HG02571 (cell line): ENCODE results near the gene TSHR.
"Not testable (repeated sequence)": the region's sequence is repeated elsewhere in the genome, so short reads cannot be mapped to it uniquely, and the experiment has no call there.

Experiments
- ATAC-seq: cut with Tn5 transposase; IDR thresholded peaks from one replicate; pipeline ENCODE4 v1.9.1; 2021; ENCODE audit warnings: mild to moderate bottlenecking, moderate library complexity; ENCODE audit not compliant: unreplicated experiment

Gene TSHR

DNA sequence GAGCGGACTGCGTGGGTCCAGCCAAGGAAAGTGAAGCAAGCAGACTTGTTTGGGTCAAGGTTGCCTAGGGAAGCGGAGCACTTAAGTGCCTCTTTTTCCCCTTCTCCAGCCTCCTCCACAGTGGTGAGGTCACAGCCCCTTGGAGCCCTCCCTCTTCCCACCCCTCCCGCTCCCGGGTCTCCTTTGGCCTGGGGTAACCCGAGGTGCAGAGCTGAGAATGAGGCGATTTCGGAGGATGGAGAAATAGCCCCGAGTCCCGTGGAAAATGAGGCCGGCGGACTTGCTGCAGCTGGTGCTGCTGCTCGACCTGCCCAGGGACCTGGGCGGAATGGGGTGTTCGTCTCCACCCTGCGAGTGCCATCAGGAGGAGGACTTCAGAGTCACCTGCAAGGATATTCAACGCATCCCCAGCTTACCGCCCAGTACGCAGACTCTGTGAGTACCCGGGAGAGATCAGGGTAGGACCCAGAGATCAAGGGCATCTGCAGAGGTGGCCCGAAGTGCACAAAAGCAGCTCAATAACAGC, at the start of gene TSHR:
TSS of gene TSHR (plus strand) at position 206 of the 526 bp plus-strand sequence. CDS start at position 266, 60 bp downstream.
- no peak for ATAC-seq

DNA sequence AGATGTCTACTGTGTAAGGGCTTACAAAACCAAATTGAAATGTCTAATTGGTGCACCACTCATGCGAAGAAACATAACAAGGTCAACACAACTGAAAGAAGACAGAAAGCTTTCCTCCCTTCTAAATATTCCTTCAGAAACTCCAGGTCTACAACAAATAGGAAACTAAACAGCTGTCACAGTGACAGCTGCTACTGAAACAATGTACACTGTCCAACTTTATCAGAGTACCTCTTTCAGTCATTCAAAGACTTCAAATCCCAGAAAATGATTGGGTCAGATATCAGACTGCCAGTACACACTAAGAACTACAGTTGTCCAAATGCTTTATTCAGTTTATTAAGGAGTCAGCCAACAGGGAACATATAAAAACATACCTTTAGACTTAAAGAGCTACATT, 49.1 kb upstream of the TSHR start:
- ATAC-seq, result no peak

DNA sequence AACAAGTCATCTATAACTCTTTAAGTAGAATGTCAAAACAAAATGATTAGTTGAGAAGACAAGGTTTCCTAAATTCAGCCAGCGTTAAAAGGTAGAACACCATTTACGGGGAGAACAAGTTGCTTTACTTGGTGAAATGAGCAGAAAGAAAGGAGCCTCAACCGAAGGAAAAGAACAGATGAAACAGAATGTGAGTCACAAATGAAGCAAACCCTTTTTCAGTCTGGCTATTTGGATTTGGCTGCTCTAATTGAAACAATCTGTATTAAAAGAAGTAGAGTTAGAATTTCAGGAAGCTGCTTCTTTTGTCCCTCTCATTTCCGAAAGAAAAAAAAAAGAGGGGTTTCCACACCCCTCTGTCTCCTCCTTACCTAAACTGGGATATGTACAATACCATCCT, 48.5 kb upstream of the TSHR start:
- ATAC-seq, result no peak

DNA sequence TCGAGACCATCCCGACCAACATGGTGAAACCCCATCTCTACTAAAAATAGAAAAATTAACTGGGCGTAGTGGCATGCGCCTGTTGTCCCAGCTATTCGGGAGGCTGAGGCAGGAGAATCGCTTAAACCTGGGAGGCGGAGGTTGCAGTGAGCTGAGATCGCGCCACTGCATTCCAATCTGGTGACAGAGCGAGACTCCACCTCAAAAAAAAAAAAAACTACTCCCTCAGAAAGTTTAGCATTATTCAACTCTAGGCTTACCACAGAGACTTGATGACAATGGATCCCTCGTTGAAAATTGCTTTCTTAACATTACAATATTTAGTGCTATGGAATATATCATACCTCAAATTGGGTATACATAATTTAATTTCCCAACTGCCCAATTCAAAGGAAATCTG, 43.4 kb upstream of the TSHR start:
- not testable (repeated sequence) for ATAC-seq

DNA sequence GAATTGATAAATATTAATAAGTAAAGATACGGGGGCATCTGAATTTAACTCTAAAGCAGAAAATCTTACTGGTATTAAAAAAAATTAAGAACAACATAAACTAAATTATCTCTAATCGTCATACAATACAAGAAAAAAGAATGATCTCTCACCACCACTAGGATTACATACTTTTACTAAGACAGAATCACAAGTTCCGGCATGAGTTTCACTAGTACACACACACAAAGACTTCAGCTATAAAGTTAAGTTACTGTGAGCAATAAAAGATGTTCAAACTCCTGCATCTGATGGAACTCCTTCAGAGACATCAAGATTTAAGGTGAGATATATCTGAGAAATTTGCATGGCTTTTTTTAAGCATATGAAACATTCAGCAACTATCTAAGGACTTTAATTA, 35.8 kb upstream of the TSHR start:
- no peak for ATAC-seq

- no peak for ATAC-seq
Observed at GRCh38 chr14:80923368-80923767, 32.1 kb upstream of the TSHR start.

DNA sequence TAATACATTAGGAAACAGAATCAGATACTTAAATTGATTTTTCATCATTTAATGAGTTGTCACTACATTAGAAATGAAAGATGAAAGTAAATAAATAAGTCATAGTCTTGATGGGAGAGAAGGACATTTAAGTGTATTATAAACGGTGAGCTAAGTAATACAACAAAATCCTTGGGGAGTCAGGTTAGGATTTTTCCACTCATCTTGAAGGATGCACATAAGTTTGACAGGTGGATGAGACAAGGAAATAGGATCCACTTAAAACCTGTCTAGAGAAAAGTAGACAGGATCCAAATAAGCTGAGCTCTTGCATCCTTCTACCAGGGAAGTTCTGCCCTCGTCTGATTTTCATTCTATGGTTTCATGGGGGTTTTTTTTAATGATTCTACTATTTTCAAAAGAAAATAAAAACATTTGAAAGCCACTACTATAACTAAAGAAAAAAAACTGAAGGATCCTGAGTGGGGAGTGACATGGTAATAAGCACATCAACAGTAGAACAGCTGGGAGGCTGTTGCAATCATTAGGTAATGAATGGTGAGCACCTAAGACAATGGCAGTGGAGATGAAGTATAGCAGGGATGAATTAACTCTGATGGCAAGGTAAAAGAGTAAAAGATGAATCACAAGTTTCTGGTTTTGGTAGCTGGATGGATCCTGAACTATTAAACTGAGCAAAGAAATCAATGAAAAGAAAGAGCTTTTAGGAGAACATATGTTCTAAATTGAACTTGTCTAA, 30.9 kb upstream of the TSHR start:
- no peak for ATAC-seq

- ATAC-seq, result no peak
Observed at GRCh38 chr14:80926397-80927082, 28.9 kb upstream of the TSHR start.

- no peak for ATAC-seq
Observed at GRCh38 chr14:80927083-80927989, 28.1 kb upstream of the TSHR start.

DNA sequence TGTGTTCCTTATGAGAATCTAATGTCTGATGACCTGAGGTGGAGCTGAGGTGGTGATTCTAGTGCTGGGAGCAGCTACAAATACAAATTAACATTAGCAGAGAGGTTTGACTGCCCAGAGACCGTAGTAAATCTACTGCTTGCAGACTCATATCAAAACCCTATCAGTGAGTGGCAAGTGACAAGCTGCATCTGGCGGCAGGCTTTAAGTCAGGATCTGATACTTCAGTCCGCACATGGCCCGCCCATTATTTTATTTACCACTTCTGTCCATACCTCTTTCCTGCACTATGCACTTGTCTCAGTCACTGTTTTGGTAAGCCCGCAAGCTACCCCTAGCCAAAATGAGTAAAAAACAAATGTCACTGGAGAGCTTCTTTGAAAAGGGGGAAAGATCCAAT, 25.3 kb upstream of the TSHR start:
- no peak for ATAC-seq

- peak; percentile 98 for ATAC-seq
Observed at GRCh38 chr14:80930836-80931389, 24.5 kb upstream of the TSHR start.

- ATAC-seq, result no peak
Observed at GRCh38 chr14:80933282-80933681, 22.1 kb upstream of the TSHR start.

DNA sequence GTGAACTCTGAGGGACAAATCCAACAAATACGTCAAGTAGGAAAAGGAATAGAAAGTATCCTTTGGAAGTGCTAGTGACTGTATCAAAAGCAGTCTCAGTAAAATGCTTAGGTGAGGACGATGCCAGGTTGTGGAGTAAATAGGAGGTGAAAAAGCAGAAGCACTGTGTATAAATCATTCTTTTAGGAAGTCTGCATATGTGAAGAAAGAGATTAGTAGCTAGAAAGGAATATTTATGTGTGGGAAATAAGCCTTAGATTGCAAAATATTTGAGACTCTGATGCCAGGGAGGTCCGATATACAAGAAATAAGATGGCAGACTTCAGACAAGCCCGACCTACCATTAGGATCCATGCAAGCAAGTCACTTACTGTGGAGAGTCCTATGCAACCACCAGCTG, 21.7 kb upstream of the TSHR start:
- ATAC-seq, result no peak

- ATAC-seq, result no peak
Observed at GRCh38 chr14:80940146-80940545, 15.3 kb upstream of the TSHR start.

GRCh38 chr14:80941241-80942185, 13.9 kb upstream of the TSHR start, which contains the start of gene CEP128:
Gene CEP128, minus strand, starts transcription at chr14:80941738.
- ATAC-seq, result peak; percentile 98

- peak; percentile 3 for ATAC-seq
Observed at GRCh38 chr14:80942191-80942600, 13.2 kb upstream of the TSHR start.

DNA sequence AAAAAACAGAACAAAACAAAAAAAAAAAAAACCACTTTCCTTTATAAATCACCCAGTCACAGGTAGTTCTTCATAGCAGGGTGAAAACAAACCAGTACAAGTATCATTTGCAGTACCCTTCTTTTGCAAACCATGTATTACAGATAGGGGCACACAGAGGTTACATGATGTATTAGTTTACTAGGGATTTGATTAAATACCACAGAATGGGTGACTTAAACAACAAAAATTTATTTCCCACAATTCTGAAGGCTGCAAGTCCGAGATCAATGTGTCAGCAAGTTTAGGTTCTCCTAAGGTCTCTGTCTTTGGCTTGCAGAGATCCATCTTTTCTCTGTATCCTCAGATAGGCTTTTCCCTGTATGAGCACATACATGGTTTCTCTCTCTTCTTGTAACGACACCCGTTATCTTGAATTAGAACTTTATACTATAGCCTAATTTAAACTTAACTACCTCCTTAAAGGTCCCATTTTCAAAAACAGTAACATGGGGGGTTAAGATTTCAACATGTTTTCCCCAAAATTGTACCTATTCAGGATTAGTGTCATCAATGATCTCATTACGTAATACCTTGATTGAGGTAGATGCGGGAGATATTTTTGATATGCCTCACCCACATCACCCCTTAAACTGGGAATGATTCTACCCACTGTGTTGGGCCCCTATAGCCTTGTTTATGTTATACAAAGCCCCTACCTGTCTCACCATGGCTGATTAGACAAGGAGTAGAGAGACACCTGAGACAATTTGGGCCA, 10.4 kb upstream of the TSHR start:
- no peak for ATAC-seq

- no peak for ATAC-seq
Observed at GRCh38 chr14:80946187-80946586, 9.2 kb upstream of the TSHR start.

DNA sequence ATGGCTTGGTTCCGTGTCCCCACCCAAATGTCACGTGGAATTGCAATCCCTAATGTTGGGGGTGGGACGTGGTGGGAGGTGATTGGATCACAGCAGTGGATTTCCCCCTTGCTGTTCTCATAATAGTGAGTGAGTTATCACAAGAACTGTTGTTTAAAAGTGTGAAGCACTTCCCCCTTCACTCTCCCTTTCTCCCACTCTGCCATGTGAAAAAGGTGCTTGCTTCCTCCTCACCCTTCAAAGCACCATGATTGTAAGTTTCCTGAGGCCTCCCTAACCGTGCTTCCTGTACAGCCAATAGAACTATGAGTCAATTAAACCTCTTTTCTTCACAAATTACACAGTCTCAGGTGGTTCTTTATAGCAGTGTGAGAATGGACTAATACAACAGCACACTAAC, 8.6 kb upstream of the TSHR start:
- ATAC-seq, result no peak
